ENCODE results near the gene SLC30A10. TPM values are rescaled to one million over a fixed set of nuclear protein-coding genes. Genes with fewer than 3 reads are reported as not detected.
"Not testable (repeated sequence)": the region's sequence is repeated elsewhere in the genome, so short reads cannot be mapped to it uniquely, and the experiment has no call there.

Gene SLC30A10
- total and polyA plus RNA-seq, 2 donors (not counting 1 experiment from before 2014, with no cell fraction given): 0.06 TPM; not detected in 1

GRCh38 chr1:219897914-219898313 lies 30.4 kb downstream of the SLC30A10 start:
- H3K4me1 Mint-ChIP-seq: no peaks in the 10 kb centered on the region
- H3K4me3 ChIP-seq (ENCODE audit: control extremely low read depth in 1 of 5, extremely low read depth in 1 of 5, insufficient read depth in 1 of 5, low read depth in 2 of 5, low read length in 4 of 5): no peak overlapping the region
- ATAC-seq (ENCODE audit: low read depth) (no peak), DNase-seq (no peak)
- no peak overlapping the region for H3K4me2 ChIP-seq (replicated peaks; ENCODE audit: low read depth, low read length, poor library complexity, severe bottlenecking)
- intact Hi-C loops (cut with micrococcal nuclease): no loop called here
- no peaks in the 10 kb centered on the region for H3K9me3 ChIP-seq (ENCODE audit: control extremely low read depth in 1 of 3, control insufficient read depth in 2 of 3, insufficient read depth in 1 of 3, low read length in 2 of 3)
- no peaks in the 10 kb centered on the region for H4K20me1 ChIP-seq (ENCODE audit: control insufficient read depth, insufficient read depth, low read length, poor library complexity, severe bottlenecking)
- H3K27ac ChIP-seq (ENCODE audit: low read length in 2 of 2): no peak overlapping the region
- H3K9ac ChIP-seq (ENCODE audit: low read length): no peak overlapping the region
- POLR2A ChIA-PET: no interaction called here
- no peaks in the 10 kb centered on the region for H3K36me3 ChIP-seq (replicated peaks in 1 of 2; ENCODE audit: control extremely low read depth in 1 of 2, control insufficient read depth in 1 of 2, extremely low read depth in 1 of 2, insufficient read depth in 2 of 2, low read length in 1 of 2)
- WGBS (ENCODE audit: insufficient coverage): no CpG with 5 or more reads among the region's 5 CpGs
- H3K27me3 ChIP-seq (replicated peaks in 1 of 4; ENCODE audit: control extremely low read depth in 1 of 4, control insufficient read depth in 3 of 4, insufficient read depth in 4 of 4, low read length in 3 of 4): no peaks in the 10 kb centered on the region
- CTCF ChIA-PET: no interaction called here
- H3K27me3 Mint-ChIP-seq: peaks cover 10% of the 10 kb centered on the region
- no peak overlapping the region for H3K4me3 Mint-ChIP-seq
- no peaks in the 10 kb centered on the region for H3K9me3 Mint-ChIP-seq (ENCODE audit: insufficient read depth)
- no peak overlapping the region for H2AFZ ChIP-seq (ENCODE audit: insufficient read depth, low read depth, low read length, poor library complexity, severe bottlenecking)
- H3K4me1 ChIP-seq (ENCODE audit: control insufficient read depth in 2 of 2, insufficient read depth in 2 of 2, low read length in 2 of 2): no peaks in the 10 kb centered on the region
- H3K27ac Mint-ChIP-seq: no peak overlapping the region
- H3K79me2 ChIP-seq (ENCODE audit: control insufficient read depth, insufficient read depth, low read length): no peaks in the 10 kb centered on the region
- TF ChIP-seq EZH2 (IDR thresholded peaks at IDR 0.05; ENCODE audit: borderline replicate concordance, insufficient read depth, low read depth, low read length, poor library complexity, severe bottlenecking) (no peak), CTCF (IDR thresholded peaks at IDR 0.05) (no peak)

- ATAC-seq (ENCODE audit: low read depth); CTCF ChIA-PET; H3K9ac ChIP-seq (ENCODE audit: low read length); H3K27ac Mint-ChIP-seq; H3K27me3 ChIP-seq (replicated peaks in 1 of 4; ENCODE audit: control extremely low read depth in 1 of 4, control insufficient read depth in 3 of 4, insufficient read depth in 4 of 4, low read length in 3 of 4); DNase-seq; intact Hi-C loops (cut with micrococcal nuclease); H3K4me1 Mint-ChIP-seq; H3K9me3 Mint-ChIP-seq (ENCODE audit: insufficient read depth); H3K4me2 ChIP-seq (replicated peaks; ENCODE audit: low read depth, low read length, poor library complexity, severe bottlenecking); H3K4me3 Mint-ChIP-seq; H3K79me2 ChIP-seq (ENCODE audit: control insufficient read depth, insufficient read depth, low read length); H3K27ac ChIP-seq (ENCODE audit: low read length in 2 of 2); H2AFZ ChIP-seq (ENCODE audit: insufficient read depth, low read depth, low read length, poor library complexity, severe bottlenecking); H3K4me1 ChIP-seq (ENCODE audit: control insufficient read depth in 2 of 2, insufficient read depth in 2 of 2, low read length in 2 of 2); H3K4me3 ChIP-seq (ENCODE audit: control extremely low read depth in 1 of 5, extremely low read depth in 1 of 5, insufficient read depth in 1 of 5, low read depth in 2 of 5, low read length in 4 of 5); H3K36me3 ChIP-seq (replicated peaks in 1 of 2; ENCODE audit: control extremely low read depth in 1 of 2, control insufficient read depth in 1 of 2, extremely low read depth in 1 of 2, insufficient read depth in 2 of 2, low read length in 1 of 2); POLR2A ChIA-PET; H3K9me3 ChIP-seq (ENCODE audit: control extremely low read depth in 1 of 3, control insufficient read depth in 2 of 3, insufficient read depth in 1 of 3, low read length in 2 of 3); H4K20me1 ChIP-seq (ENCODE audit: control insufficient read depth, insufficient read depth, low read length, poor library complexity, severe bottlenecking): not testable (repeated sequence)
- peaks cover 14% of the 10 kb centered on the region for H3K27me3 Mint-ChIP-seq
- no CpG with 5 or more reads among the region's 1 CpG for WGBS (ENCODE audit: insufficient coverage)
These were observed 36.1 kb downstream of the SLC30A10 start for GRCh38 chr1:219892271-219892670.

GRCh38 chr1:219891846-219892245 lies 36.5 kb downstream of the SLC30A10 start:
- H3K36me3 ChIP-seq (replicated peaks in 1 of 2; ENCODE audit: control extremely low read depth in 1 of 2, control insufficient read depth in 1 of 2, extremely low read depth in 1 of 2, insufficient read depth in 2 of 2, low read length in 1 of 2); intact Hi-C loops (cut with micrococcal nuclease); ATAC-seq (ENCODE audit: low read depth); H3K27ac Mint-ChIP-seq; H2AFZ ChIP-seq (ENCODE audit: insufficient read depth, low read depth, low read length, poor library complexity, severe bottlenecking); H3K4me1 Mint-ChIP-seq; H3K4me3 Mint-ChIP-seq; H3K27me3 ChIP-seq (replicated peaks in 1 of 4; ENCODE audit: control extremely low read depth in 1 of 4, control insufficient read depth in 3 of 4, insufficient read depth in 4 of 4, low read length in 3 of 4); CTCF ChIA-PET; H3K79me2 ChIP-seq (ENCODE audit: control insufficient read depth, insufficient read depth, low read length); DNase-seq; POLR2A ChIA-PET; H3K4me3 ChIP-seq (ENCODE audit: control extremely low read depth in 1 of 5, extremely low read depth in 1 of 5, insufficient read depth in 1 of 5, low read depth in 2 of 5, low read length in 4 of 5); H3K9me3 Mint-ChIP-seq (ENCODE audit: insufficient read depth); H3K9me3 ChIP-seq (ENCODE audit: control extremely low read depth in 1 of 3, control insufficient read depth in 2 of 3, insufficient read depth in 1 of 3, low read length in 2 of 3); H3K4me2 ChIP-seq (replicated peaks; ENCODE audit: low read depth, low read length, poor library complexity, severe bottlenecking); H4K20me1 ChIP-seq (ENCODE audit: control insufficient read depth, insufficient read depth, low read length, poor library complexity, severe bottlenecking); H3K27ac ChIP-seq (ENCODE audit: low read length in 2 of 2); H3K9ac ChIP-seq (ENCODE audit: low read length); H3K4me1 ChIP-seq (ENCODE audit: control insufficient read depth in 2 of 2, insufficient read depth in 2 of 2, low read length in 2 of 2): not testable (repeated sequence)
- peaks cover 17% of the 10 kb centered on the region for H3K27me3 Mint-ChIP-seq
- WGBS (ENCODE audit: insufficient coverage): 90% methylated on average over 2 of the region's 4 CpGs
